Activated CD8-positive, alpha-beta T cell treated with anti-CD3 and anti-CD28 coated beads for 36 hours (primary cell): Measurements from ENCODE around the gene PTPRD. TPM values are rescaled to one million over a fixed set of nuclear protein-coding genes. Genes with fewer than 3 reads are reported as not detected.

Source experiments
- ATAC-seq: fragments of 200-7000 bp; cut with Tn5 transposase; one replicate; pipeline ENCODE4 v1.10.0; 2021; ENCODE audit warnings: mild to moderate bottlenecking, moderate library complexity
- CTCF ChIA-PET: fragments of 350-600 bp; sonication (Branson Sonifier 250); formaldehyde crosslinking; loops from one replicate; lab custom pipeline; 2021; ENCODE audit warnings: antibody characterized with exemption; lab: Charles Lee
- POLR2A ChIA-PET: fragments of 350-600 bp; sonication (Branson Sonifier 250); formaldehyde crosslinking; loops from one replicate; lab custom pipeline; 2021; ENCODE audit warnings: antibody characterized with exemption; lab: Charles Lee
- DNase-seq: peaks from one replicate; pipeline ENCODE4 v3.0.0-alpha.2; 2020
- H3K27ac Mint-ChIP-seq: one replicate; pipeline ENCODE4 v1.8.0; 2021; ENCODE audit warnings: mild to moderate bottlenecking, mixed read lengths
- H3K27me3 Mint-ChIP-seq: one replicate; pipeline ENCODE4 v1.8.0; 2021; ENCODE audit warnings: mixed read lengths
- H3K36me3 Mint-ChIP-seq: one replicate; pipeline ENCODE4 v1.8.0; 2021; ENCODE audit warnings: low read depth, mixed read lengths
- H3K4me1 Mint-ChIP-seq: one replicate; pipeline ENCODE4 v1.8.0; 2021; ENCODE audit warnings: low read depth, mixed read lengths
- H3K4me3 Mint-ChIP-seq: one replicate; pipeline ENCODE4 v1.8.0; 2021; ENCODE audit warnings: mild to moderate bottlenecking, moderate library complexity, mixed read lengths
- H3K9me3 Mint-ChIP-seq: one replicate; pipeline ENCODE4 v1.8.0; 2021; ENCODE audit warnings: mixed read lengths
- CTCF ChIP-seq: fragments of 200-600 bp; IDR thresholded peaks from one replicate; pipeline ENCODE4 v1.8.0; 2022; ENCODE audit warnings: antibody characterized with exemption, mild to moderate bottlenecking
- intact Hi-C: fragments of 100-400 bp; cut with micrococcal nuclease; formaldehyde crosslinking; loops from one replicate; pipeline ENCODE4 v1.10.0; 2022
- total RNA-seq, 2 experiments: library from RNA; stranded (reverse); gene quantifications; one replicate each; pipeline ENCODE4 v1.2.3, GENCODE V29; 2021

Gene PTPRD
- total RNA-seq, 2 experiments from 2014 or later = not detected

GRCh38 chr9:8757881-8758280 lies 1854.9 kb downstream of the PTPRD start:
- no peaks in the 10 kb centered on the region for H3K36me3 Mint-ChIP-seq
- H3K27me3 Mint-ChIP-seq = no peaks in the 10 kb centered on the region
- no peak overlapping the region for H3K27ac Mint-ChIP-seq
- CTCF ChIA-PET = no interaction called here
- no peak for ATAC-seq
- no peaks in the 10 kb centered on the region for H3K4me1 Mint-ChIP-seq
- no peak for DNase-seq
- no peak for TF ChIP-seq CTCF
- intact Hi-C loops = no loop called here
- no peaks in the 10 kb centered on the region for H3K9me3 Mint-ChIP-seq
- H3K4me3 Mint-ChIP-seq = no peak overlapping the region
- POLR2A ChIA-PET = no interaction called here

GRCh38 chr9:8754751-8755150 lies 1858.1 kb downstream of the PTPRD start:
- Mint-ChIP-seq H3K27ac (no peak overlapping the region), H3K27me3 (no peaks in the 10 kb centered on the region), H3K36me3 (no peaks in the 10 kb centered on the region), H3K9me3 (no peaks in the 10 kb centered on the region), H3K4me3 (no peak overlapping the region), H3K4me1 (no peaks in the 10 kb centered on the region)
- no peak for ATAC-seq
- TF ChIP-seq CTCF = no peak
- DNase-seq = no peak
- POLR2A ChIA-PET = no interaction called here
- intact Hi-C loops = no loop called here
- CTCF ChIA-PET = no interaction called here

- H3K27me3 Mint-ChIP-seq = no peaks in the 10 kb centered on the region
- intact Hi-C loops = no loop called here
- H3K27ac Mint-ChIP-seq = no peak overlapping the region
- H3K36me3 Mint-ChIP-seq = no peaks in the 10 kb centered on the region
- ChIA-PET CTCF (no interaction called here), POLR2A (no interaction called here)
- no peak for TF ChIP-seq CTCF
- H3K4me1 Mint-ChIP-seq = no peaks in the 10 kb centered on the region
- DNase-seq (no peak), ATAC-seq (no peak)
- H3K4me3 Mint-ChIP-seq = no peak overlapping the region
- H3K9me3 Mint-ChIP-seq = no peaks in the 10 kb centered on the region
Measured at GRCh38 chr9:8751406-8751930, 1861.3 kb downstream of the PTPRD start.

GRCh38 chr9:8750639-8751051 lies 1862.2 kb downstream of the PTPRD start:
- TF ChIP-seq CTCF = no peak
- POLR2A ChIA-PET = no interaction called here
- H3K9me3 Mint-ChIP-seq = no peaks in the 10 kb centered on the region
- no peaks in the 10 kb centered on the region for H3K4me1 Mint-ChIP-seq
- H3K4me3 Mint-ChIP-seq = no peak overlapping the region
- no peaks in the 10 kb centered on the region for H3K36me3 Mint-ChIP-seq
- H3K27ac Mint-ChIP-seq = no peak overlapping the region
- H3K27me3 Mint-ChIP-seq = no peaks in the 10 kb centered on the region
- DNase-seq (no peak), ATAC-seq (no peak)
- intact Hi-C loops = no loop called here
- CTCF ChIA-PET = no interaction called here

GRCh38 chr9:8745347-8745746 lies 1867.5 kb downstream of the PTPRD start:
- POLR2A ChIA-PET = no interaction called here
- Mint-ChIP-seq H3K27ac (no peak overlapping the region), H3K36me3 (no peaks in the 10 kb centered on the region), H3K4me1 (no peaks in the 10 kb centered on the region), H3K4me3 (no peak overlapping the region), H3K9me3 (no peaks in the 10 kb centered on the region), H3K27me3 (no peaks in the 10 kb centered on the region)
- intact Hi-C loops = loop anchor here (10.0 kb wide), 1 partner anchor 59 kb away; no protein-coding TSS in a partner anchor
- CTCF ChIA-PET = no interaction called here
- no peak for ATAC-seq
- DNase-seq = no peak
- TF ChIP-seq CTCF = no peak
